Peyer's patch (tissue), 4 donors: ENCODE measurements around the gene EGR2.

Experiments used
- CTCF ChIP-seq, 6 experiments: fragments of 450-650 bp in 4 of 6; fragments of 200-600 bp in 2 of 6; sonication (generic) in 1 of 6; IDR thresholded peaks; one replicate each; pipeline ENCODE4 v1.5.1; 2017 to 2019; ENCODE audit warnings: antibody characterized with exemption in 6 of 6, mild to moderate bottlenecking in 3 of 6, moderate library complexity in 1 of 6
- POLR2A ChIP-seq, 2 donors: fragments of 450-650 bp; IDR thresholded peaks; one replicate each; pipeline ENCODE4 v1.5.1; 2017; ENCODE audit warnings: antibody characterized with exemption in 2 of 2, mild to moderate bottlenecking in 2 of 2, moderate library complexity in 2 of 2

GRCh38 chr10:62860946-62861345, 44.8 kb upstream of the EGR2 start:
- TF ChIP-seq CTCF (IDR thresholded peaks at IDR 0.05) (no peak), POLR2A (IDR thresholded peaks at IDR 0.05) (no peak)
